ENCODE results near the gene WASL.

GRCh38 chr7:123657304-123657685 lies 91.5 kb downstream of the WASL start:
- TF ChIP-seq CTCF (IDR thresholded peaks at IDR 0.05) (no peak), POLR2A (IDR thresholded peaks at IDR 0.05) (no peak)
